HepG2 (cell line): ENCODE results near the gene ITGB7. TPM values are rescaled to one million over a fixed set of nuclear protein-coding genes. Genes with fewer than 3 reads are reported as not detected.

ENCODE experiments used
- CHCHD3 ChIP-seq: sonication (generic); formaldehyde crosslinking; IDR thresholded peaks from 2 replicates; pipeline ENCODE4 v1.8.0; 2022; ENCODE audit warnings: mild to moderate bottlenecking, missing genetic modification reagents, moderate library complexity
- SKIL ChIP-seq: sonication (generic); formaldehyde crosslinking; IDR thresholded peaks from 2 replicates; pipeline ENCODE4 v1.8.0; 2022; ENCODE audit warnings: missing genetic modification reagents, mild to moderate bottlenecking, moderate library complexity, borderline replicate concordance
- ZBTB40 ChIP-seq, 2 experiments: fragments of 450-650 bp in 1 of 2; sonication (generic) in 1 of 2; formaldehyde crosslinking in 1 of 2; IDR thresholded peaks; 2 replicates each; pipeline versions ENCODE4 v1.6.1 to v1.8.0; 2016 to 2022; ENCODE audit warnings: antibody characterized with exemption in 1 of 2, mild to moderate bottlenecking in 1 of 2, missing genetic modification reagents in 1 of 2
- ZBTB7A ChIP-seq: sonication (generic); formaldehyde crosslinking; IDR thresholded peaks from 2 replicates; pipeline ENCODE4 v1.8.0; 2022; ENCODE audit warnings: mild to moderate bottlenecking, missing genetic modification reagents
- ZNF589 ChIP-seq: sonication (generic); formaldehyde crosslinking; conservative IDR thresholded peaks from 2 replicates; pipeline ENCODE4 v1.8.0; 2022; ENCODE audit warnings: mild to moderate bottlenecking, moderate library complexity, missing genetic modification reagents
- polyA plus RNA-seq, 8 experiments: library from polyadenylated mRNA; depleted of rRNA in 3 of 8; stranded (reverse) in 7 of 8; unstranded in 1 of 8; fragments of >200 nt; fragmentation: Illumina TruSeq in 4 of 8; extraction: Trizol in 4 of 8; gene quantifications; 2 replicates each; pipeline versions ENCODE4 v1.2.1 to v1.2.3, GENCODE V29; 2011 to 2016; ENCODE audit warnings: low read depth in 4 of 8, missing spikeins in 1 of 8, mixed read lengths in 1 of 8; ENCODE audit not compliant: insufficient read depth in 1 of 8
- total RNA-seq, 5 experiments: library from RNA; depleted of rRNA; stranded (reverse); fragments of >200 nt; fragmentation: Illumina TruSeq; extraction: Trizol; gene quantifications; 2 replicates each; pipeline ENCODE4 v1.2.3, GENCODE V29; 2016; ENCODE audit warnings: low read depth in 1 of 5

The ITGB7 gene
- total and polyA plus RNA-seq, 2 of the 13 experiments (the other 11 are each of a cell fraction or from before 2014, with no cell fraction given): 0.16 to 0.18 TPM

- TF ChIP-seq ZBTB40 (IDR thresholded peaks at IDR 0.05) (no peak), ZBTB40 (CRISPR knock-in tag; IDR thresholded peaks at IDR 0.05) (0 out of 2 replicates have a peak, but pooled peaks have one; percentile 2), CHCHD3 (CRISPR knock-in tag) (no peak), ZNF589 (0 out of 2 replicates have a peak, but pooled peaks have one; percentile 11), ZBTB7A (CRISPR knock-in tag) (peak; percentile 13; the same call in 1 of the 2 replicates), SKIL (CRISPR knock-in tag) (peak; percentile 3; the same call in 1 of the 2 replicates)
Observed at GRCh38 chr12:53252349-53252916, 45.4 kb upstream of the ITGB7 start (continued).
